Measurements from ENCODE around the gene TSSK2.

DNA sequence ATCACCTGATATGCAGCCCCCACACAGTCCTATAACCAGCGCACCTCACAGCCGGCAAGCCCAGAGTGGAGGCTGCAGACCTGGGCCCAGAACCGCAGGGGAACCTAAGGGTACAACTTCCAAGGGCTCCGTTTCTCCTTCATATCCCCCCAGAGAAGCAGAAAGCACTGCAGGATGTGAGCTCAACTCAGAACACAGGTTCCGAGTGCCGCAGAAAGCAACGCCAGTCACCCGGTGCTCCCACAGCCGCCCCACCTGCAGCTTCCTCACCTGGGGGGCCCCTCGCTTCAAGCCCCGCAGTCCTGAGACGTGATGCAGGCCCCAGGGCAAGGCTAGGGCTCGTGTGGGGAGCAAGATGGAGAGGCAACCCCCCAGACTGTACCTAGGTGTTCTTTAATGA lies 2.5 kb downstream of the TSSK2 start:
- TF ChIP-seq, protein P1, sequence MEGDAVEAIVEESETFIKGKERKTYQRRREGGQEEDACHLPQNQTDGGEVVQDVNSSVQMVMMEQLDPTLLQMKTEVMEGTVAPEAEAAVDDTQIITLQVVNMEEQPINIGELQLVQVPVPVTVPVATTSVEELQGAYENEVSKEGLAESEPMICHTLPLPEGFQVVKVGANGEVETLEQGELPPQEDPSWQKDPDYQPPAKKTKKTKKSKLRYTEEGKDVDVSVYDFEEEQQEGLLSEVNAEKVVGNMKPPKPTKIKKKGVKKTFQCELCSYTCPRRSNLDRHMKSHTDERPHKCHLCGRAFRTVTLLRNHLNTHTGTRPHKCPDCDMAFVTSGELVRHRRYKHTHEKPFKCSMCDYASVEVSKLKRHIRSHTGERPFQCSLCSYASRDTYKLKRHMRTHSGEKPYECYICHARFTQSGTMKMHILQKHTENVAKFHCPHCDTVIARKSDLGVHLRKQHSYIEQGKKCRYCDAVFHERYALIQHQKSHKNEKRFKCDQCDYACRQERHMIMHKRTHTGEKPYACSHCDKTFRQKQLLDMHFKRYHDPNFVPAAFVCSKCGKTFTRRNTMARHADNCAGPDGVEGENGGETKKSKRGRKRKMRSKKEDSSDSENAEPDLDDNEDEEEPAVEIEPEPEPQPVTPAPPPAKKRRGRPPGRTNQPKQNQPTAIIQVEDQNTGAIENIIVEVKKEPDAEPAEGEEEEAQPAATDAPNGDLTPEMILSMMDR (conservative IDR thresholded peaks at IDR 0.05; ENCODE audit: low read length): no peak
- TF ChIP-seq EZH2phosphoT487 (IDR thresholded peaks at IDR 0.05; ENCODE audit: borderline replicate concordance, low read depth, low read length): no peak
